T-helper 9 cell (primary cell): ENCODE results near the gene OTUD7B.
"Not testable (repeated sequence)": the region's sequence is repeated elsewhere in the genome, so short reads cannot be mapped to it uniquely, and the experiment has no call there.

Source experiments
- DNase-seq: peaks from one replicate; pipeline ENCODE4 v3.0.0-alpha.2; 2020

OTUD7B gene

GRCh38 chr1:150001415-150001814 is 9.1 kb downstream of the OTUD7B start:
- no peak for DNase-seq

DNA sequence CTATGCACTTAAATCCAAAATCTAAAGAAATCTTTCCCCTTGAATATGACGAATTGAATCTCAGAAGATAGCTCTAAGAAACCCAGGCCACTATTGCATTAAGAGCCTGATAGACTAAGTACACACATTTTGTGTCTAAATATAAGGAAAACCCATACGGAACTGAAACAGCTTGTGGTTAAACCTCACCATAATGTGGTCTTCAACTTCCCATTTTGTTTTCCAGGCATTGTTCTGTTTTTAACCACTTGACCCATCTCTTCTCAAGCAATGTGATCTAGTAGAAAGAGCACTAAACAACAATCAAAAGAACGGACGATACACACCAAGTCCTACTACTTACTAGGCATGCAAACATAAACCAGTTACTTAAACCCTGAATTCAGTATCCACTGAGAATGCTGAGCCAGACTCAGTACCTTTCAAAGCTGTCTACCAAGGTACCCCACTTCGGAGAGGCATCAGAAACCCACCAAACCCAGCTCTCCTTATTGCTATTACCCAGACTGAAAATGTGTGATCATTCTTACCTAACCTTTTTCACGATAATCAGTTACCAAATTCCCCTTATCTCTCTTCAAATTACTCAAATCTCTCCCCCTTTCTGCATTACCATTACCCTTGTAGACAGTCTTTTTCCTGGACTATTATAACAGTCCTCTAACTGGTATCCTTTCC is 12.8 kb downstream of the OTUD7B start:
- DNase-seq: no peak

DNA sequence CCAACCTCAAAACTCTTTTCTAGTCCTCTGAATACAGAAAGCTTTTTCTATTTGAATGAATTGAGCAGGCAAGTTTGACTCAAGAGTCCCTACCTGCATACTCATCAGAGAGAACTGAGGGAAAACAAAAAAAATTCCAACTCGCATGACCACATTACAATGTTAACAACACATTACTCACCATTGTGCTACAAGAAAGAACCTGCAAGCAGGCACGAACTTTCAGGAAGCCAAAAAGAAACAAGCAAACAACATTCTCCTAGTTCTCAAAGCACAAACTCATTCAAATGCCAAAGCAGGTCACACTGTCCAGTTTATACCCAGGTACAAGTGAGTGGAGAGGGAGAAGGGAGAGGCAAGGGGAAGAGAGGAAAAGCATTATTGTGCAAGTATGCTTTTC is 14.6 kb downstream of the OTUD7B start:
- no peak for DNase-seq

DNA sequence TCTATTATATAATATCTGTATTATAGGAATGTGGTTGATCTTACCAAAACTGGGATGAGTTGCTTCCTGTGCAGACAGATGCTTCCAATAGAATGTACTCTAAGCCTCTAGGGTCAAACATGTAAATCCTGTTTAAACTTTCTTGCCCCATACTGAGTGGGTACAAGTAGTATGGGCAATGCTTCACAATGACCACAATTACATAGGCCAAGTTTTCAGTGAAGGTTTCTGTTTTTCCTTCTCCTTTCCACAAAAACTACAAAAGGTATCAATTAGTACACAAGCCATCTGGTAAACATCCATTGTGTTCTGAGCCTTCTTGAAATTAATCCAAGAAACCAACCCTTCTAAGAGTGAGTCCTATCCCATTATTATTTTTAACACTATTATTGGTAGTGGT is 16.8 kb downstream of the OTUD7B start:
- DNase-seq: no peak

DNA sequence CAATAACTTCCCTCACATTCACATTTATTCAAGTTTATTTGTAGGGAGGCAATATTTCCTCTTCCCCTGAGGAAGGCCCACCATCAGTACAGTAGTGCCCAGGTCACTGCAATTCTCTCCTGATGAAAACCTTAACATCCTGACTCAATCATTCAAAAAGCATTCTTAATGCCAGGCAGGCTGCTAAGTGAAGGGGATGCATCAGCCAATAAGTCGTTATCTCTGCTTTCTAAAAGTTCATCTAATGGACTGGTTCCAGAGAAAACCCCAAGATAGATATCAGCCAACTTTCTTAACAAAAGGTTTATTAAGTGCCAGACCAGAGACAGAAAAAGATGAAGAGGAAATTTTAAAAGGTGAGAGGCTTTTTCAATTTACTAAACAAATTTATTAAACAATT is 17.3 kb downstream of the OTUD7B start:
- no peak for DNase-seq

GRCh38 chr1:149987297-149987595 is 23.3 kb downstream of the OTUD7B start:
- DNase-seq: no peak

DNA sequence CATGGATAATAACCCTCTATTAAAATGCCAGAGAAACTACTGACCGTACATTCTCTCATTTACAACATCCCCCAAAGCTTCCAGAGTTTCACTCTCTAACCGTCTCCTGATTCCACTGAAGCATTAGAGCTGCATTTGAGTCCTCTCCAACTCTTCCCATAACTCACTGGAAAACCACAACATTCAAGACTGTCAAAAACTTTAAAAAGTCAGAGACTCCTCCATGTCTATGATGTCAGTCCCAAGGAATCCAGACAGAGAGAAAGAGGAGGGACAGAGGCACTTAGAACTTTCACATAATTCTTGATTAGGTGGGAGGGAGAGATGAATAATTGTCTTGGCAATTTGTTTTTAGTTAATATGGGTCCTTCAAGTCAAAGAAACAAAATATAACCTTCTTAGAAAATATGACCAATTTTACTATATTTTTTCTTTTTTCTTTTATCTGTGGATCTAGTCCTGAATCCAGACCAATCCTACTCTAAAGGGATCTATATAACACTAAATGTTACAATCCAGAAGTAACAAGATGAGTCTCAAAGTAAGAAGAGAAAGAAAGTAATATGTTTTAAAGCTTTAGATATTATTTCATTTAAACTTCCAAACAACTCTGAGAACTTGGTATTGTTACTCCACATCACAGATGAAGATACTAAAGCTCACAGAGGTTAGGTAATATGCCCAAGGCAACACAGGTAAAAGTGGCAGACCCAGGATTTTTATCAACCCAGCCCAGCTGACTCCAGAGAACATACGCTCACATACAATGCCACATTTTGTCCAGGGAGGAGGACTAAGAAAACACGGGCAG is 23.8 kb downstream of the OTUD7B start:
- DNase-seq: no peak

- DNase-seq: no peak
Measured at GRCh38 chr1:149979972-149980540, 30.5 kb downstream of the OTUD7B start.

GRCh38 chr1:149979245-149979971 is 31.1 kb downstream of the OTUD7B start:
- no peak for DNase-seq

DNA sequence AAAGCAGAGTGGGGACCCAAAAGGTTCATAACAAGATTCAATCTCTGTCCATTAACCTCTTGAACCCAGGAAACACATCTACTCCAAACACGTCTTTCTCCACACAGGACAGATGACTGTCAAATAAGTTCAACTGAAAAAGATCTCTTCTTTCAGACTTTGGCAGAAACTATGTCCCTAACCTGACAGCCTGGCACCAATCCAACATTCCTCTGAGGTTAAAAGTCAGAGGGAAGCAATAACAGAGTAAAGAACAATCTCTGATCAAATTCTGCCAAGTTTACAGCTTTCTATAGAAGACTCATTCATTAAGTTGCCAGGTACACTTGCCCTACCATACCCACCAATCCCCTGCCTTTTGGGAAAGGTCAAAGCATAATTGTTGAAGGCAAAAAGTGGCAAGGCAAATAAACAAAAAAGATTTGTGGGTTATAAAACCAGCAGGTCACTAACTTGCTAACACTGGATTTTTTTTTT is 31.9 kb downstream of the OTUD7B start:
- DNase-seq: no peak

- no peak for DNase-seq
Measured at GRCh38 chr1:149977345-149977744, 33.2 kb downstream of the OTUD7B start.

DNA sequence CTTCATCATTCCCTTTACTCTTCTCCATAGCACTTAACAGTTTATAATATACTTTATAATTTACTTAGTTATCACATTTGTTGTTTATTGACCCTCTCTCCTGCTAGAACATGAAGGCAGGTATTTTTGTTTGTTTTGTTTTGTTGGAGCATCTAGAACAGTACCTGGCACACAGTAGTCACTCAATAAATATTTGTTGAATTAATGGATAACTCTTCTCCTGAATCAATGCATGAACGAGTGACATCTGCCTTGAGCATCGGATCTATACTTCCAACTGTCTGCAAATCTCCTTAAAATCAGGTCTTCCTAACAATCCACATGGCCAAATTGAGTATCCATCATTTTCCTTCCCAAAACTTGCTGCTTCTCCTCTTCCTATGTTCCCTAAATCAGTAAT is 38.0 kb downstream of the OTUD7B start:
- DNase-seq: no peak

DNA sequence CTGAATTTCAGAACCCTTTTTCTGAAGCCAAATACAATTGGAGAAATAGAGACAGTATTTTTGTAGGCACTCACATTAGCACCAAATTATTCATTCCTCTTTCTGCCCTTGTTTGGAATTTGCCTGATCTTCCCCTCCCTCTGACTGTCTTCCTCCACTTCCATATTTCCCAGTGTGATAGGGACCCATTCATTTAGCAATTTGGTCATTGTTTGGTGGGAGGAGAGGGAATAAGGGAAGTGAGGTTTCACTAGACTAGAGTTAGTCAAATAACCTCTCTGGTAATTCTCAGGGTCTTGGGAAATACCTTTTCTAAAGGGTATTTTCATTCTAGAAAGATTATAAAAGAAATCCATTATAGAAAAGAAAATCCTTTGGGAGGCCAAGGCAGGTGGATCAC is 42.9 kb downstream of the OTUD7B start:
- no peak for DNase-seq

- no peak for DNase-seq
Measured at GRCh38 chr1:149967041-149967440, 43.5 kb downstream of the OTUD7B start.

DNA sequence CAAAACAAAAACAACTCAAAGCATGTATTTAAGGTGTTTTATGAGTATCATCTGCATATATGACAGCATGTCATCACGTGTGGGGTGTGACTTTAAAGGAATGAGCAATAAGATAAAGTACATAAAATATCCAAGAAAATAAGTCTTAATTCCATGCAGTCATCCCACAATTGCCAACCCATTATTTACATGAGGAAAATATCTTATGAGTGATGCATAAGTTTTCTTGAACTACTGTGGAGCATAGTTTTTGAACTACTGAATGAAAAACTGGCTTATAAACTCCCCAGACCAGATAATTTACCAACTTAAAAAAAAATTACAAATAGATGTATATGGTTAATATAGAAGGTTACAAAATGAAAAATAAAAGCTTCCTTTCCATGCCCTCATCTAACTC is 44.1 kb downstream of the OTUD7B start:
- DNase-seq: no peak

DNA sequence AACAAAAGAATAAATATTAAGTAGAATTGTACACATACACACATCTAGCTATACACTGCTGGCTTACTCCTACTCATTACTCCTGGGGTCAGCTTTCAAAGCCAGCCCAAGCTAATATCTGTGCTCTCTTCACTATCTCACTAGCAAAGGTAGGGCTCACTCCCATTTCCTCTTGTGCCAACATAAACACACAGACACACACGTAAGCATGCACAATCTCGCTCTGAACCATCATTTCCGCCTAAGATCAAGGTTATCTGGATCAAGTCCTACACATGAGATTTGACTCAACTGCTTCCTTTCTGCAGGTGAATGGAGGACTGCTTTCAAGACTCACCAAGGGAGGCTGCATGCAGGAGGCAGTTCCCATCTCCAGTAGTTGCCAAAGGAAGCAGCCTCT is 45.1 kb downstream of the OTUD7B start:
- DNase-seq: no peak

- DNase-seq: no peak
Measured at GRCh38 chr1:149963358-149963757, 47.2 kb downstream of the OTUD7B start.

- no peak for DNase-seq
Measured at GRCh38 chr1:149962736-149963135, 47.8 kb downstream of the OTUD7B start.

- no peak for DNase-seq
Measured at GRCh38 chr1:149962039-149962647, 48.4 kb downstream of the OTUD7B start.

- DNase-seq: not testable (repeated sequence)
Measured at GRCh38 chr1:149957548-149957947, 53.0 kb downstream of the OTUD7B start.

- no peak for DNase-seq
Measured at GRCh38 chr1:149949911-149950310, 60.6 kb downstream of the OTUD7B start.

- DNase-seq: no peak
Measured at GRCh38 chr1:149945206-149945605, 65.3 kb downstream of the OTUD7B start.

DNA sequence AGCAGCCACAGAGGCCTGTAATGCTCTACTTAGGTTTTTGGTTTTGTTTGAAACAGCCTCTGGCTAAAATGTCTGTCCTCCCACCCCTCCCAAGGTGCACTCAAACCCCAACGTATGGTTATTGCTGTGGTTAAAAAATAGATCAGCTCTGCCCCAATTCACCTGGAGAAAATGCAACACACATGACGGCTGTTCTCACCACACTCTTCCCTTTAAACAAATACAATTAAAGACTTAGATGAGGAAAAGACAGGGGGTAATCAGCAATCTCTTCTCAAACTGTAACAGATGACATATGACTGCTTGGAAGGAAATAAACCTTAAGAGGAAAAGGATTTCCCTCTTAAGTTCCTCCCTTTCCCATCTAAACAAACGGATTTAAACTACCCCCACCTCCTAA is 67.6 kb downstream of the OTUD7B start:
- DNase-seq: no peak
